Measurements from ENCODE around the gene MNX1.

Gene MNX1

GRCh38 chr7:157014635-157015555, 4.4 kb upstream of the MNX1 start:
- no peak for DNase-seq

- DNase-seq, result no peak
These were observed 3.4 kb upstream of the MNX1 start for GRCh38 chr7:157013602-157014549.

GRCh38 chr7:157013101-157013500, 2.6 kb upstream of the MNX1 start:
- DNase-seq, result no peak

- no peak for DNase-seq
These were observed 1.7 kb upstream of the MNX1 start for GRCh38 chr7:157012113-157012547.

GRCh38 chr7:157011333-157012112, 1.1 kb upstream of the MNX1 start:
- DNase-seq, result no peak

- DNase-seq, result no peak
These were observed 480 bp downstream of the MNX1 start for GRCh38 chr7:157009778-157010587.

GRCh38 chr7:157009170-157009777, 1.2 kb downstream of the MNX1 start:
- DNase-seq, result no peak

GRCh38 chr7:157008206-157009169, 2.0 kb downstream of the MNX1 start:
- no peak for DNase-seq

- no peak for DNase-seq
These were observed 2.9 kb downstream of the MNX1 start for GRCh38 chr7:157007470-157008066.

- DNase-seq, result no peak
These were observed 3.5 kb downstream of the MNX1 start for GRCh38 chr7:157006829-157007469.

- no peak for DNase-seq
These were observed 4.2 kb downstream of the MNX1 start for GRCh38 chr7:157006205-157006747.

- no peak for DNase-seq
These were observed 4.8 kb downstream of the MNX1 start for GRCh38 chr7:157005456-157006204.

GRCh38 chr7:157004521-157005455, 5.7 kb downstream of the MNX1 start:
- DNase-seq, result no peak

GRCh38 chr7:157003756-157004520, 6.5 kb downstream of the MNX1 start:
- DNase-seq, result no peak

- DNase-seq, result no peak
These were observed 7.1 kb downstream of the MNX1 start for GRCh38 chr7:157003445-157003755.

- DNase-seq, result no peak
These were observed 7.5 kb downstream of the MNX1 start for GRCh38 chr7:157002819-157003421.
